ENCODE measurements around the gene THSD4. TPM values are rescaled to one million over a fixed set of nuclear protein-coding genes. Genes with fewer than 3 reads are reported as not detected.

The THSD4 gene
- total and polyA plus RNA-seq, 9 of the 15 experiments (the other 6 are each of a cell fraction or from before 2014, with no cell fraction given): 0.04 TPM; not detected in 5

GRCh38 chr15:71124937-71125790 is 9.9 kb downstream of the THSD4 start:
- Histone ChIP-seq H2AFZ (ENCODE audit: low read depth, low read length) (no peak overlapping the region), H3K4me2 (ENCODE audit: insufficient read depth, low read length) (no peak overlapping the region), H3K27me3 (ENCODE audit: control insufficient read depth in 2 of 2, insufficient read depth in 2 of 2, low read length in 2 of 2) (peaks cover 0 to 4% of the 10 kb centered on the region in 2 experiments; a peak in 2 of 5 replicates), H3K4me3 (no peak overlapping the region), H3K9me1 (ENCODE audit: control insufficient read depth, insufficient read depth, low read length) (no peaks in the 10 kb centered on the region), H3K36me3 (ENCODE audit: control insufficient read depth, insufficient read depth, low read length) (no peaks in the 10 kb centered on the region), H4K20me1 (replicated peaks; ENCODE audit: control insufficient read depth, insufficient read depth, low read length) (no peaks in the 10 kb centered on the region; the same call in 1 of the 2 replicates), H3K9me3 (replicated peaks; ENCODE audit: control insufficient read depth, insufficient read depth, low read depth, low read length) (no peaks in the 10 kb centered on the region), H3K79me2 (ENCODE audit: control insufficient read depth, insufficient read depth, low read length) (no peaks in the 10 kb centered on the region), H3K9ac (ENCODE audit: insufficient read depth in 1 of 2, low read depth in 2 of 2, low read length in 2 of 2) (no peak overlapping the region), H3K4me1 (replicated peaks in 1 of 2; ENCODE audit: control insufficient read depth in 2 of 2, insufficient read depth in 2 of 2, low read length in 2 of 2) (no peaks in the 10 kb centered on the region), H3K27ac (ENCODE audit: extremely low read depth, low read depth, low read length) (no peak overlapping the region)
- ATAC-seq (no peak), DNase-seq (ENCODE audit: extremely low read depth in 1 of 4, low spot score in 3 of 4) (no peak), FAIRE-seq (no peak)
- BruUV-seq (replicated peaks): no TSS peak
- intact Hi-C loops (cut with micrococcal nuclease) (no loop called here), in situ Hi-C loops (cut with MboI) (no loop called here)
- TF ChIP-seq PHTF2 (CRISPR knock-in tag; IDR thresholded peaks at IDR 0.05): no peak
- no peak for TF ChIP-seq ZNF77 (CRISPR knock-in tag; IDR thresholded peaks at IDR 0.05)
- ChIA-PET CTCF (ENCODE audit: low intra/inter-chr PET ratio) (no interaction called here), POLR2A (no interaction called here)
- 0% methylated on average over 5 of the region's 8 CpGs for WGBS (ENCODE audit: insufficient coverage, low coverage, missing lambda C conversion rate)

- no peaks in the 10 kb centered on the region for H3K36me3 ChIP-seq (ENCODE audit: control insufficient read depth, insufficient read depth, low read length)
- FAIRE-seq (no peak), ATAC-seq (peak; percentile 94), DNase-seq (ENCODE audit: extremely low read depth in 1 of 4, low spot score in 3 of 4) (peak; percentile 18 to 40 (median 22))
- no peak overlapping the region for H3K9ac ChIP-seq (ENCODE audit: insufficient read depth in 1 of 2, low read depth in 2 of 2, low read length in 2 of 2)
- H3K9me3 ChIP-seq (replicated peaks; ENCODE audit: control insufficient read depth, insufficient read depth, low read depth, low read length): no peaks in the 10 kb centered on the region
- H2AFZ ChIP-seq (ENCODE audit: low read depth, low read length): no peak overlapping the region
- 0% methylated on average over 12 of the region's 14 CpGs for WGBS (ENCODE audit: insufficient coverage, low coverage, missing lambda C conversion rate)
- intact Hi-C loops (cut with micrococcal nuclease): no loop called here
- H3K9me1 ChIP-seq (ENCODE audit: control insufficient read depth, insufficient read depth, low read length): no peaks in the 10 kb centered on the region
- no TSS peak for BruUV-seq (replicated peaks)
- H3K27me3 ChIP-seq (ENCODE audit: control insufficient read depth in 2 of 2, insufficient read depth in 2 of 2, low read length in 2 of 2): peaks cover 0 to 4% of the 10 kb centered on the region in 2 experiments; a peak in 2 of 5 replicates
- no peaks in the 10 kb centered on the region; the same call in 1 of the 2 replicates for H4K20me1 ChIP-seq (replicated peaks; ENCODE audit: control insufficient read depth, insufficient read depth, low read length)
- no peak overlapping the region for H3K4me2 ChIP-seq (ENCODE audit: insufficient read depth, low read length)
- POLR2A ChIA-PET: no interaction called here
- H3K4me1 ChIP-seq (replicated peaks in 1 of 2; ENCODE audit: control insufficient read depth in 2 of 2, insufficient read depth in 2 of 2, low read length in 2 of 2): no peaks in the 10 kb centered on the region
- no peak overlapping the region for H3K4me3 ChIP-seq
- in situ Hi-C loops (cut with MboI): no loop called here
- CTCF ChIA-PET (ENCODE audit: low intra/inter-chr PET ratio): no interaction called here
- H3K79me2 ChIP-seq (ENCODE audit: control insufficient read depth, insufficient read depth, low read length): no peaks in the 10 kb centered on the region
- H3K27ac ChIP-seq (ENCODE audit: extremely low read depth, low read depth, low read length): no peak overlapping the region
- TF ChIP-seq ZNF766 (CRISPR knock-in tag; conservative IDR thresholded peaks at IDR 0.05) (no peak), HBP1 (CRISPR knock-in tag; IDR thresholded peaks at IDR 0.05) (no peak), ZNF707 (CRISPR knock-in tag; conservative IDR thresholded peaks at IDR 0.05) (no peak), GTF2A2 (tag; IDR thresholded peaks at IDR 0.05) (no peak), TBL1XR1 (IDR thresholded peaks at IDR 0.05; ENCODE audit: low read length in 2 of 2) (no peak), ZNF140 (CRISPR knock-in tag; IDR thresholded peaks at IDR 0.05) (no peak), TGIF2 (CRISPR knock-in tag; IDR thresholded peaks at IDR 0.05) (no peak), EGR1 (conservative IDR thresholded peaks at IDR 0.05) (no peak), RAD21 (CRISPR knock-in tag; conservative IDR thresholded peaks at IDR 0.05 in 1 of 2, IDR thresholded peaks at IDR 0.05 in 1 of 2) (peak in 1 of 2 experiments; percentile 36; a peak in 2 of 4 replicates), ERF (CRISPR knock-in tag; IDR thresholded peaks at IDR 0.05) (no peak), ZNF143 (CRISPR knock-in tag; IDR thresholded peaks at IDR 0.05) (no peak)
Measured at GRCh38 chr15:71125831-71126450, 10.7 kb downstream of the THSD4 start.
